Brain microvascular endothelial cell (primary cell): ENCODE measurements around the gene PFDN4.
A peak's percentile ranks its signal among the peaks of the same experiment; 100 is the strongest.

Experiments used
- DNase-seq: peaks from one replicate; pipeline ENCODE4 v3.0.0-alpha.2; 2020
- H3K27ac ChIP-seq: fragments of 250-450 bp; sonication (Bioruptor Pico); 2 replicates; pipeline ENCODE4 v1.5.1; 2020; ENCODE audit warnings: mild to moderate bottlenecking, moderate library complexity
- H3K27me3 ChIP-seq: fragments of 250-450 bp; sonication (Bioruptor Pico); replicated peaks from 2 replicates; pipeline ENCODE4 v1.5.1; 2020; ENCODE audit warnings: mild to moderate bottlenecking
- H3K36me3 ChIP-seq: fragments of 250-450 bp; sonication (Bioruptor Pico); replicated peaks from 2 replicates; pipeline ENCODE4 v1.5.1; 2020; ENCODE audit warnings: mild to moderate bottlenecking
- H3K4me3 ChIP-seq: 2 replicates; pipeline ENCODE4 v1.5.1; 2011; ENCODE audit warnings: low read depth, mild to moderate bottlenecking, control low read depth, low read length, moderate library complexity
- CTCF ChIP-seq: IDR thresholded peaks from 2 replicates; pipeline ENCODE4 v1.5.1; 2011; ENCODE audit warnings: low read depth, mild to moderate bottlenecking, moderate library complexity, low read length, control low read depth, inconsistent platforms; ENCODE audit errors: missing control alignments
- in situ Hi-C: cut with HindIII; loops from 2 replicates; pipeline ENCODE4 v1.10.0; 2017; ENCODE audit warnings: low sequenced_read_pairs, low pct_ligation_motif_present

PFDN4 gene

GRCh38 chr20:54188132-54188849 is 19.6 kb upstream of the PFDN4 start:
- Histone ChIP-seq H3K27me3 (no peaks in the 10 kb centered on the region), H3K36me3 (no peaks in the 10 kb centered on the region), H3K4me3 (no peak overlapping the region), H3K27ac (no peak overlapping the region)
- no peak for DNase-seq
- in situ Hi-C loops: no loop called here
- no peak for TF ChIP-seq CTCF

- in situ Hi-C loops: loop anchor here (10.0 kb wide), 1 partner anchor 85 kb away; no protein-coding TSS in a partner anchor
- no peak for DNase-seq
- Histone ChIP-seq H3K27me3 (no peaks in the 10 kb centered on the region), H3K27ac (no peak overlapping the region), H3K4me3 (no peak overlapping the region), H3K36me3 (no peaks in the 10 kb centered on the region)
- no peak for TF ChIP-seq CTCF
Observed at GRCh38 chr20:54189630-54190029, 18.3 kb upstream of the PFDN4 start.

GRCh38 chr20:54190217-54190616 is 17.7 kb upstream of the PFDN4 start:
- no peak for DNase-seq
- H3K36me3 ChIP-seq: no peaks in the 10 kb centered on the region
- no peak for TF ChIP-seq CTCF
- in situ Hi-C loops: loop anchor here (10.0 kb wide), 1 partner anchor 85 kb away; no protein-coding TSS in a partner anchor
- no peak overlapping the region for H3K4me3 ChIP-seq
- no peak overlapping the region for H3K27ac ChIP-seq
- no peaks in the 10 kb centered on the region for H3K27me3 ChIP-seq

GRCh38 chr20:54193817-54194216 is 14.1 kb upstream of the PFDN4 start:
- in situ Hi-C loops: loop anchor here (10.0 kb wide), 1 partner anchor 89 kb away; no protein-coding TSS in a partner anchor
- no peak for DNase-seq
- Histone ChIP-seq H3K36me3 (no peaks in the 10 kb centered on the region), H3K27me3 (no peaks in the 10 kb centered on the region), H3K4me3 (no peak overlapping the region), H3K27ac (no peak overlapping the region)
- no peak for TF ChIP-seq CTCF

- TF ChIP-seq CTCF: peak; percentile 54
- no peak overlapping the region for H3K27ac ChIP-seq
- in situ Hi-C loops: loop anchor here (10.0 kb wide), 1 partner anchor 90 kb away; no protein-coding TSS in a partner anchor
- H3K4me3 ChIP-seq: no peak overlapping the region
- peak; percentile 9 for DNase-seq
- no peaks in the 10 kb centered on the region for H3K36me3 ChIP-seq
- H3K27me3 ChIP-seq: no peaks in the 10 kb centered on the region
Observed at GRCh38 chr20:54194724-54195438, 13.0 kb upstream of the PFDN4 start.
